Kidney epithelial cell (primary cell): ENCODE data around the gene GIMAP5. TPM values are rescaled to one million over a fixed set of nuclear protein-coding genes. Genes with fewer than 3 reads are reported as not detected.
"Not testable (repeated sequence)": the region's sequence is repeated elsewhere in the genome, so short reads cannot be mapped to it uniquely, and the experiment has no call there.

Experiments used
- DNase-seq: peaks from one replicate; pipeline ENCODE4 v3.0.0-alpha.2; 2010; ENCODE audit warnings: low read depth
- H3K27me3 ChIP-seq: 2 replicates; pipeline ENCODE4 v1.6.0; 2011; ENCODE audit warnings: low read length; ENCODE audit not compliant: control insufficient read depth, insufficient read depth
- H3K36me3 ChIP-seq: 2 replicates; pipeline ENCODE4 v1.5.1; 2011; ENCODE audit warnings: low read length; ENCODE audit not compliant: control insufficient read depth, insufficient read depth
- H3K4me3 ChIP-seq: 2 replicates; pipeline ENCODE4 v1.5.1; 2011; ENCODE audit warnings: low read depth, mild to moderate bottlenecking, control low read depth, low read length
- total RNA-seq: library from RNA; depleted of rRNA; stranded (reverse); fragments of >200 nt; gene quantifications from 2 replicates; pipeline ENCODE4 v1.2.3, GENCODE V29; 2015
- TF ChIP-seq, protein P1 (sequence below): IDR thresholded peaks from 2 replicates; pipeline ENCODE4 v1.5.1; 2011; ENCODE audit warnings: mild to moderate bottlenecking, moderate library complexity, low read length, control low read depth, inconsistent platforms; ENCODE audit not compliant: insufficient read depth, poor library complexity, severe bottlenecking

Gene GIMAP5
- total RNA-seq, 1 donor from 2014 or later: 0.17 TPM

DNA sequence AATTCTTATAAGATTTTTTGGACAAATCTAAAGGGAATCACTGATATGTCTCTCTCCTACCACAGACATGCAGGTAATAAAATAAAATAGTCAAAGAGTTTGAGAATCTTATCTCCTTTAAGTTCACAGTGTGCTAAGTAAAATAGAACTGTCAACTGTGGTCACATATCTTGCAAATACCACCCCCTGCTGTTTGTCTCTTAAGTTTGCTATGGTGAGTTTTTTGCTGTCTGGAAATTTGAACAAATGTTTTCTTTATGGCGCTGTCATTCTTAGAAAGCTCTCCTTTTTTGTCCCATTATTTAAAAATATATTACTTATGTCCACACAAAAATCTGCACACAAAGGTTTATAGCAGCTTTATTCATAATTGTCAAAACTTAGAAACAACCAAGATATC, 19.6 kb downstream of the GIMAP5 start:
- Histone ChIP-seq H3K27me3 (no peaks in the 10 kb centered on the region), H3K4me3 (no peak overlapping the region), H3K36me3 (no peaks in the 10 kb centered on the region)
- TF ChIP-seq, protein P1, sequence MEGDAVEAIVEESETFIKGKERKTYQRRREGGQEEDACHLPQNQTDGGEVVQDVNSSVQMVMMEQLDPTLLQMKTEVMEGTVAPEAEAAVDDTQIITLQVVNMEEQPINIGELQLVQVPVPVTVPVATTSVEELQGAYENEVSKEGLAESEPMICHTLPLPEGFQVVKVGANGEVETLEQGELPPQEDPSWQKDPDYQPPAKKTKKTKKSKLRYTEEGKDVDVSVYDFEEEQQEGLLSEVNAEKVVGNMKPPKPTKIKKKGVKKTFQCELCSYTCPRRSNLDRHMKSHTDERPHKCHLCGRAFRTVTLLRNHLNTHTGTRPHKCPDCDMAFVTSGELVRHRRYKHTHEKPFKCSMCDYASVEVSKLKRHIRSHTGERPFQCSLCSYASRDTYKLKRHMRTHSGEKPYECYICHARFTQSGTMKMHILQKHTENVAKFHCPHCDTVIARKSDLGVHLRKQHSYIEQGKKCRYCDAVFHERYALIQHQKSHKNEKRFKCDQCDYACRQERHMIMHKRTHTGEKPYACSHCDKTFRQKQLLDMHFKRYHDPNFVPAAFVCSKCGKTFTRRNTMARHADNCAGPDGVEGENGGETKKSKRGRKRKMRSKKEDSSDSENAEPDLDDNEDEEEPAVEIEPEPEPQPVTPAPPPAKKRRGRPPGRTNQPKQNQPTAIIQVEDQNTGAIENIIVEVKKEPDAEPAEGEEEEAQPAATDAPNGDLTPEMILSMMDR: peak; percentile 14
- no peak for DNase-seq

DNA sequence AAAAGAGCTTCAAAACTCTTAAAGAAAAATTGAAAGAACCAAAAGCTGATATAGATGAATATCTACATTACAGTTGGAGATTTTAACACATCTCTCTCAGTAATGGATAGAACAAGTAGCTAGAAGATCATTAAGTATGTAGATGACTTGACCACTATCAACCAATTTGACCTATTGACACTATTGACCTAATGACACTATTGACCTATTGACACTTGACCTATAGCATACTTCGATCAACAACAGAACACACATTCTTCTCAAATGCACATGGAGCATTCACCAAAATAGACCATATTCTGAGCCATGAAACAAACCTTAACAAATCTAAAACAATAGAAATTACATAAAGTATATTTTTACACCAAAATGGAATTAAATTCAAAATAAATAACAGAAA, 22.3 kb downstream of the GIMAP5 start:
- Histone ChIP-seq H3K27me3 (no peaks in the 10 kb centered on the region), H3K36me3 (no peaks in the 10 kb centered on the region), H3K4me3 (no peak overlapping the region)
- DNase-seq: no peak
- TF ChIP-seq, protein P1: no peak

DNA sequence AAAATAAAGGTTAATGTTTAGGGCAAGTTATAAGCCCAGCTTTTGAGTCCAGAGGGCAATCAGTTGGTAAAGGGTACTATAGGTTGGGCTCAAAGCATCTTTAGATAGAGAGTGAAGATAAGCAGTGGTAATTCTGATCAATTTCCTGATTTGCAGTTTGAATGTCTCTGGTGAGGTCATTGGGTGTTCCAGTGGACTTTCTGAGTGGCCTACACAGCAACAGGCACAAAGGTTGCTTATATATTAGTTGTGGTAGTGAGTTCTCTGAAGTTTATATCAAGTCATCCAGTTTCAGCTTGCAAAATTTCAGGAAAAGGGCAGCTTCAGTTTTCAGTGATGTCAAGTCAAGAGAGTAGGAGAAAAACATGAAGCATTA, 29.1 kb downstream of the GIMAP5 start:
- H3K27me3 ChIP-seq: no peaks in the 10 kb centered on the region
- TF ChIP-seq, protein P1: no peak
- no peak overlapping the region for H3K4me3 ChIP-seq
- no peaks in the 10 kb centered on the region for H3K36me3 ChIP-seq
- DNase-seq: no peak

DNA sequence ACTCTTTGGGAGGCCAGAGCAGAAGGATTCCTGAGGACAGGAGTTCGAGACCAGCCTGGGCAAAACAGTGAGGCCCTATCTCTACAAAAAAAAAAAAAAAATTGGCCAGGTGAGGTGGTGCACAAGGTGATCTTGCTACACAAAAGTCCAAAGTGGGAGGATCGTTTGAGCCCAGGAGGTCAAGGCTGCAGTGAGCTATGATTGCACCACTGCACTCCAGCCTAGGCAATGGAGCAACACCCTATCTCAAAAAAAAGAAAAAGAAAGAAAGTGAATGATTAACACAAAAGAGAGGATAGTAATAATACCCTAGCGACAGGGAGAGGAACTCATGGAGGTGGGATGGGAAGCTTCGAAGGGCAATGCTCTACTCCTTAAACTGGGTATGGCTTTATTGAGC, 32.5 kb downstream of the GIMAP5 start:
- Histone ChIP-seq H3K27me3 (no peaks in the 10 kb centered on the region), H3K36me3 (no peaks in the 10 kb centered on the region), H3K4me3 (no peak overlapping the region)
- TF ChIP-seq, protein P1: no peak
- DNase-seq: no peak

DNA sequence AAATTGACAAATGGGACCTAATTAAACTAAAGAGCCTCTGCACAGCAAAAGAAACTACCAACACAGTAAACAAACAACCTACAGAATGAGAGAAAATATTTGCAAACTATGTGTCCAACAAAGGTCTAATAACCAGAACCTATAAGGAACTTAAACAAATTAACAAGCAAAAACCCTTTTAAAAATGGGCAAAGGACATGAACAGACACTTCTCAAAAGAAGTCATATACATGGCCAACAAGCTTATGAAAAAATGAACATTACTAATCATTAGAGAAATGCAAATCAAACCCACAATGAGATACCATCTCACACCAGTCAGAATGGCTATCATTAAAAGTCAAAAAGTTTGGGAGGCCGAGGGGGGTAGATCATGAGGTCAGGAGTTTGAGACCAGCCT, 36.9 kb downstream of the GIMAP5 start:
- DNase-seq, H3K4me3 ChIP-seq, H3K27me3 ChIP-seq, H3K36me3 ChIP-seq: not testable (repeated sequence)

DNA sequence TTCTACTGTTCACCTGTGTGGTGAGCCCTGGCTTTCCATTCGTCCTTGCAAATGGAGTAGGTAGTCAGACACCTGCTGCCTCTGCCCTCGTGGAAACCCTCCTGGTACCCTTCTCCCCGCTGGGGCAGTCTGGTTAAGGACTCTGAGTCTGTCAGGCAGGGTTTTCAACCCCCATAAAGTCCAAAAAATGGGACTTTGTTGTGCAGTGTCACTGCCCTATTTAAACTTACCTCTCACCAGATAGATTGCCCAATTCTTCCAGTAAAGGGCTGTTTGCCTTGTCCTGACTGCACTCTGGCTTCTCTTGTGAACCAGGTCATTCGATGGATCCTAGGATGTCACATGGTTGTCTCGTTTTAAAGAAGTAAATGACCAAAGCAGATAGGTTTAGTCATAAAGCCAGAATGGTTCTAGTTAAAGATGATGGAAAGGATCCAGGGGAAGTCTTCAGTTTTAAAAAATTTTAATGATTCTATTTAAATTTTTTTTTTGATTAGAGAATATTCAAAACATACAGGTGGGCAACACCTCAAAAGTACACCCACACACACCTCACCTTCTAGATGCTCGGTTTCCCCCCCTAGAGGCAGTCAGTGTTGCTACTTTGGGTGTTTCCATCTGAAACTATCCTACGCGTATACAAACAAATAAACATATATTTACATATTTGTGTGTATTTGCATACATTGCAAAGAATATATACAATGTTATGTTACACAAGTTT, 41.0 kb downstream of the GIMAP5 start:
- H3K4me3 ChIP-seq: no peak overlapping the region
- DNase-seq: no peak
- TF ChIP-seq, protein P1: no peak
- H3K36me3 ChIP-seq: no peaks in the 10 kb centered on the region
- H3K27me3 ChIP-seq: no peaks in the 10 kb centered on the region
